A549 (cell line): ENCODE data around the gene SPC24.

Source experiments
- CBX8 ChIP-seq: fragments of 200-600 bp; sonication (generic); IDR thresholded peaks from 2 replicates; pipeline ENCODE4 v1.6.1; 2016
- CHD2 ChIP-seq: fragments of 150-350 bp; IDR thresholded peaks from 2 replicates; pipeline ENCODE4 v1.6.1; 2014; ENCODE audit warnings: low read length; ENCODE audit not compliant: partially characterized antibody
- CTCF ChIP-seq: fragments of >200 bp; sonication (Bioruptor Twin); formaldehyde crosslinking; IDR thresholded peaks from 3 replicates; pipeline ENCODE4 v1.5.1; 2016
- EP300 ChIP-seq, 2 experiments: fragments of >200 bp; sonication (Bioruptor Twin); formaldehyde crosslinking; IDR thresholded peaks; 2 replicates in 1 of 2; 3 replicates in 1 of 2; pipeline ENCODE4 v1.6.1; 2016 to 2017
- MAFK ChIP-seq: fragments of 450-650 bp; IDR thresholded peaks from 2 replicates; pipeline ENCODE4 v1.6.1; 2014; ENCODE audit not compliant: partially characterized antibody
- MAX ChIP-seq: IDR thresholded peaks from 2 replicates; pipeline ENCODE4 v1.6.1; 2012
- POLR2A ChIP-seq: IDR thresholded peaks from 2 replicates; pipeline ENCODE4 v1.6.1; 2012; ENCODE audit warnings: mild to moderate bottlenecking, low read length
- RFX5 ChIP-seq: fragments of 450-650 bp; IDR thresholded peaks from 2 replicates; pipeline ENCODE4 v1.7.1; 2014; ENCODE audit warnings: antibody characterized with exemption, mild to moderate bottlenecking, moderate library complexity
- SMC3 ChIP-seq: fragments of >200 bp; sonication (Bioruptor Twin); formaldehyde crosslinking; IDR thresholded peaks from 3 replicates; pipeline ENCODE4 v1.6.1; 2018; ENCODE audit warnings: inconsistent platforms
- TP53 ChIP-seq: fragments of 250-450 bp; sonication (Bioruptor Pico); IDR thresholded peaks from 2 replicates; pipeline ENCODE4 v1.5.0; 2021; ENCODE audit warnings: mild to moderate bottlenecking, moderate library complexity
- ZC3H11A ChIP-seq: fragments of 450-650 bp; IDR thresholded peaks from 2 replicates; pipeline ENCODE4 v1.6.1; 2014; ENCODE audit warnings: antibody characterized with exemption, mild to moderate bottlenecking

GRCh38 chr19:11169896-11170678 is 14.5 kb upstream of the SPC24 start:
- no peak for TF ChIP-seq ZC3H11A
- no peak for TF ChIP-seq CTCF
- TF ChIP-seq POLR2A, result no peak
- TF ChIP-seq TP53 (CRISPR knock-in tag), result no peak
- no peak for TF ChIP-seq MAFK
- TF ChIP-seq EP300 (IDR thresholded peaks at IDR 0.05), result no peak
- TF ChIP-seq MAX, result no peak
- no peak for TF ChIP-seq SMC3
- no peak for TF ChIP-seq CBX8
- no peak for TF ChIP-seq RFX5
- TF ChIP-seq CHD2, result no peak
